GM03348 (cell line): ENCODE data around the gene TMEM79.

Source experiments
- DNase-seq: peaks from one replicate; pipeline ENCODE4 v3.0.0; 2012; ENCODE audit warnings: low spot score

TMEM79 gene

GRCh38 chr1:156262461-156263287 lies 21.5 kb upstream of the TMEM79 start:
- DNase-seq: peak; percentile 86

- no peak for DNase-seq
These were observed 20.9 kb upstream of the TMEM79 start for GRCh38 chr1:156263288-156263655.

GRCh38 chr1:156266051-156266450 lies 18.1 kb upstream of the TMEM79 start:
- DNase-seq: no peak

GRCh38 chr1:156268336-156268735 lies 15.8 kb upstream of the TMEM79 start:
- DNase-seq: no peak

GRCh38 chr1:156270314-156270713 lies 13.8 kb upstream of the TMEM79 start:
- no peak for DNase-seq

- DNase-seq: peak; percentile 33
These were observed 7.6 kb upstream of the TMEM79 start for GRCh38 chr1:156276532-156276931.

- DNase-seq: peak; percentile 31
These were observed 7.2 kb upstream of the TMEM79 start for GRCh38 chr1:156276966-156277381.

GRCh38 chr1:156279837-156280236 lies 4.3 kb upstream of the TMEM79 start:
- DNase-seq: no peak

GRCh38 chr1:156281281-156281680 lies 2.8 kb upstream of the TMEM79 start:
- DNase-seq: peak; percentile 71

- DNase-seq: peak; percentile 31
These were observed 2.2 kb upstream of the TMEM79 start for GRCh38 chr1:156281693-156282478.

GRCh38 chr1:156282479-156283222 lies 1.5 kb upstream of the TMEM79 start, which contains the start of gene SMG5:
Gene SMG5, minus strand, starts transcription at chr1:156282825. Its CDS starts 145 bp downstream, at chr1:156282680.
- peak; percentile 97 for DNase-seq

GRCh38 chr1:156283521-156283920 lies 604 bp upstream of the TMEM79 start:
- DNase-seq: no peak

- no peak for DNase-seq
These were observed 632 bp downstream of the TMEM79 start for GRCh38 chr1:156284757-156285156.

GRCh38 chr1:156285437-156285836 lies 1.3 kb downstream of the TMEM79 start:
- no peak for DNase-seq

GRCh38 chr1:156286061-156286460 lies 1.9 kb downstream of the TMEM79 start:
- no peak for DNase-seq

- DNase-seq: no peak
These were observed 5.7 kb downstream of the TMEM79 start for GRCh38 chr1:156289857-156290256.

- peak; percentile 91 for DNase-seq
These were observed 7.3 kb downstream of the TMEM79 start for GRCh38 chr1:156291226-156292061.

- DNase-seq: no peak
These were observed 8.9 kb downstream of the TMEM79 start for GRCh38 chr1:156293098-156293434.

GRCh38 chr1:156293895-156294294 lies 9.8 kb downstream of the TMEM79 start:
- DNase-seq: no peak

- DNase-seq: peak; percentile 87
These were observed 11.3 kb downstream of the TMEM79 start, which contains the start of gene GLMP for GRCh38 chr1:156295391-156295947. Gene GLMP, minus strand, starts transcription at chr1:156295679. Its CDS starts 34 bp downstream, at chr1:156295645.

- no peak for DNase-seq
These were observed 14.8 kb downstream of the TMEM79 start, which contains the start of gene VHLL for GRCh38 chr1:156298852-156299357. Gene VHLL, minus strand, starts transcription at chr1:156299307. Its CDS starts 118 bp downstream, at chr1:156299189.
